GM21381 (cell line): ENCODE data around the gene ARHGAP10.

ENCODE experiments used
- ATAC-seq: cut with Tn5 transposase; IDR thresholded peaks from one replicate; pipeline ENCODE4 v1.9.1; 2021; ENCODE audit warnings: mild to moderate bottlenecking, moderate library complexity; ENCODE audit not compliant: unreplicated experiment

Gene ARHGAP10

DNA sequence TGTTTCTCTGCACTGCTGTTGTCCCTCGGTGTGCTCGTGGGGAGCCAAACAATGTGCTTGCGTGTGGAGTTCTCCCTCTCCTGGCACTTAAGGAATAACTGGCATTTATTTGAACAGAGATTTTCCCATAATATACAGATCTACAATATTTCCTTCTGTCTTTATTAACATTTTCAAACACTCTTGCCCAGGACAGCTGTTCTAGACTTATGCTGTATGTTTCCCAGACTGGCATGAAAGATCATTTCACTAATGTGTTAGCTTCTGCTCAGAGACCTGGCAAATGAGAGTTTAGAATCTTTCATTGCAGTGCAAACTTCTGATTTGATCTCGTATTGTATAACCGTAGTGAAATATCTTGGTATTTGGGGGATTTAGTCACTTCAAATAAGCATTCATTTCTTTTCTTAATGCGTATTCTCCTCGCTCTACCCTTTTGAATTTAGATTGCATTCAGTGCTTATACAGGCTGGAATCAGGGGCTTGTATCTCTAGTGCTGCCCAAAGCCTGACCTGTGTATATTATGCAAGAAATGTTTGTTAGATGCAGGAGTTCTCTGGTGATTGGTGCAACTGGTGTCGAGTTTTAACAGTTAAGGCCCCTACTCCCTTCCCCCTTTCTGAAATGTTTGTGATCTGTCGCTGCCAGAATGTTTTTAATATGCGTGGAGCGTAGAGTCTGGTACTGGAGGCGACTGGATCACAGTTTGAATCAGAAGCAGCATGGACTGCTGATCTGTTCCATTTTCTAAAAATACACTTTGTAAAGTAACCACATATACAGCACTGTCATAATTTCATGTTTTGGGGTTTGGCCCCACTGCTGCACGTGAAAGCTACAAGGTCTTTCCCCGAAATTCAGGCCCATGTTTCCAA, 326.3 kb downstream of the ARHGAP10 start:
- ATAC-seq: no peak

DNA sequence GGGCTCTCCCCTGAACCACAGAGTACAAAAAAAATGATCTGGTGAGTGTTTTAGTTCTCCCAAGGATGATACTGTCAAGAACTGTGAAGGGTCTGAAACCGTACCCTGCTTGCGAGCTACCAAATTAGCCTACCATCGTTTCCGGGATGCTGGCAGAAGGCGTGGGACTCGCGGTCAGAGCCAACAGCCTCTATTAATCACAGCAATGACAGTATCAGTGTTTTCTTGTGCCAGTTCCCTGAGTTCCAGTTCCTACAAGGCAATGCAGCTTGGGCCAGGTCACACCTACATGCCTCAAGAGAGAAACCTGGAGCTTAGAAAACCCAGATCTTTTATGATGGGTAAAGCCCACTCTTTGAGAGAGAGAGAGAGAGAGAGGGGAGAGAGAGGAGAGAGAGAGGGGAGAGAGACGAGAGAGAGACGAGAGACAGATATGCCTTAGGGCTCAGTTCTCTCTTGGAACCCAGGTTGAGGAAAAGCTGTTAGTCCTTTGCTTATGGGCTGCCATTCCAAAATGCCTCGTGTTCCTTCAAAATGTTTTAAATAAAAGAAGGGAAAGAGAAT, 327.8 kb downstream of the ARHGAP10 start:
- no peak for ATAC-seq

- no peak for ATAC-seq
Measured at GRCh38 chr4:148060264-148061140, 328.6 kb downstream of the ARHGAP10 start.

DNA sequence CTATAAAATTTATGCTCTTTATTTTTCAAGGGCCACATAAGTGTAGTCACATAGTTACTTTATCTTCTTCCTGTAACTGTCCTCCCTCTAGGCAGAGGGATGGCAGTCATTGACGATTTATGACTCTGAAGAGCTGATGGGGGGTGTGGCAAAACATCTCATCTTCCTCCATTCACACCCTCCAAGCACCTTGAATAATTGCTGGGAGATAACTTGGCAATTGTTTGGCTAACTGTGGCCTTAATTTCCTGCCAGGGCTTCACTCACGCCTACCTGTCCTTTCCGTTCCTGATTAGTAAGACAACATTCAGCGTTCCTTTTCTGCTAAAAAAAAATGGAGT, 329.2 kb downstream of the ARHGAP10 start:
- no peak for ATAC-seq

DNA sequence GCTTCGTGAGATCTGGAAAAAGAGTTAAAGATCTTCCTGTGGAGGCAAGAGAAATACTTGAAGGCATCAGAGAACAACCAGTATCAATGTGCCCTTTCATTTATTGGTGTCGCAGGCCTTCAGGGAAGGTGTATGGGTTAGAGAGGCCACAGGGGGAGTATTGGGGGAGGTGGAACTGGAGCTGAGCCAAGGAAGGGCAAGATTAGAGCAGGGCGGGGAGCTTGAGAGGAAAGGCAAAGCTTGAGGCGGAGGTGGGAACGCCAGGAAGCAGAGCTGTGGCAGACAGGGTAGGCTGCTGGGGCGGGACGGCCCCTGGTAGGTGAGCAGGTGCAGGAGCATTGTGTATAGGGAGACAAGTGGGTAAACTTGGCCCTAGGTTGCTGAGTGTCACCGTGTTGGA, 329.9 kb downstream of the ARHGAP10 start:
- no peak for ATAC-seq

GRCh38 chr4:148062301-148062950, 330.5 kb downstream of the ARHGAP10 start:
- ATAC-seq: no peak

GRCh38 chr4:148064451-148064850, 332.6 kb downstream of the ARHGAP10 start:
- ATAC-seq: no peak

DNA sequence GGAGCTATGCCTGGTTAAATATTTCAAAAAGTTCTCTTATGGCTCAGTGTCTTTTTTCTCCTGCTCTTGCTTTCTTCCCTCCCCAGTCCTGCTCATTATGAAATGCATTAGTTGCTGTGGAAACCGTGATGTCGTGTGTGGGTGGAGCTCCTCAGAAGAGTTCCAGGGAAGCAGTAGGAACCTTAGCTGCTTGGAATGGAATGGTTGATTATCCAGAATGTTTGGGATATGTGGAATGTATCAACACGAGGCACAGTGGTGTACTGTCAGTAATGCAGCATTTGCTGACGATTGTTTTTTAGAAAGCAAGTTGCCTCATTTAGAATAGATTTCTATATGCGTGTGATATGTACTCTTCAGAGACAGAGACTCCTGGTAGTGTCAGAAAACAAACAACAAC, 333.2 kb downstream of the ARHGAP10 start:
- no peak for ATAC-seq

GRCh38 chr4:148067301-148067916, 335.5 kb downstream of the ARHGAP10 start:
- ATAC-seq: no peak

GRCh38 chr4:148068065-148068911, 336.4 kb downstream of the ARHGAP10 start:
- ATAC-seq: no peak

- ATAC-seq: no peak
Measured at GRCh38 chr4:148069086-148069894, 337.4 kb downstream of the ARHGAP10 start.

DNA sequence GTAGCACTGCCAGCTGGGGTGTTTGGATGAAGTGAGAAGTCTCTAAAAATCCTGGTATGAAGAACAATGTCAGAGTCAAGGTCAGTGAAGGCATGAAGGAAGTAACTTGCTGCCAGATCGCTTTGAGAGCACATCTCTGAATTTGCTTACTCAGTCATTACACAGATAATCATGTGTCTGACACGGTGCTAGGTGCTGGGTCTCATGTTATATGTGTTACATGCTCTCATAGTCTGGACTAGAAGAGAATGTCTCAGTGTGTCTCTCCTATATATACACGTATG, 337.9 kb downstream of the ARHGAP10 start:
- ATAC-seq: no peak

DNA sequence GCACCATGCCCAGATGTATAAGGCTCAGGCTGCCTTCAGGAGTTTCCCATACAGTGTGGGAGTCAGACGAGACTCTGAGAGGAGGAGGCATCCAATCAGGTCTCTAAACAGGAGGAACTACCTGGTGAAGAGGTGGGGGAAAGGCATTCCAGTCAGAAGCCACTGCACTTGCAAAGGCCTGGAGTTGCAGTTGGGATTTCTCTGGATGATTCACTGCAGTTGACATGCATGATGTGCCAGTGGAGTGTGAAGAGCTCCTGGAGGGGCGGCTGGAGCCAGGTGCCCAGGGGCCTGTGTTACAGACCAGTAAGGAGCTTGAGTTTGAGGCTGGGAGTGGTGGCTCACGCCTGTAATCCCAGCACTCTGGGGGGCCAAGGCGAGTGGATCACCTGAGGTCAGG, 339.1 kb downstream of the ARHGAP10 start:
- no peak for ATAC-seq

GRCh38 chr4:148072789-148073188, 340.9 kb downstream of the ARHGAP10 start:
- no peak for ATAC-seq

DNA sequence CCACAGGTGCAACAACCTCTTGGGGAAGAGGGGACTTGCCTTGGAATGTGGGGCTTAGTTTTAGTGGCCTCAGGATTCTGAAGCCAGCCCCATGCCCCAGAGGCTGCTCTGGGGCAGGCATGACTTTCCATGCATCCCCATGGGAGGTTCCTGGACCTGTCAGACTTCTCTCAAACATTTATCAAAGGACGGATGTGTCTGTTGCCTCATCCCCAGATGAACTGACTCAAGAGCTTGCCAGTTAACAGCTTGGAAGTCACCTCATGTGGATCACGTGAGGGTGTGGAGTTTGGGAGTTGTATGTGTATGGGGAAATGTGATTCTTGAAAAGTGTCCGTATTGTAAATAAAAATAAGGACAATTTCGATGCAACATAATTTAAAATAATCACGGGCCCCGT, 341.5 kb downstream of the ARHGAP10 start:
- ATAC-seq: no peak

- no peak for ATAC-seq
Measured at GRCh38 chr4:148074462-148074861, 342.6 kb downstream of the ARHGAP10 start.

- ATAC-seq: no peak
Measured at GRCh38 chr4:148075438-148075837, 343.6 kb downstream of the ARHGAP10 start.

GRCh38 chr4:148076964-148077363, 345.1 kb downstream of the ARHGAP10 start:
- ATAC-seq: no peak

DNA sequence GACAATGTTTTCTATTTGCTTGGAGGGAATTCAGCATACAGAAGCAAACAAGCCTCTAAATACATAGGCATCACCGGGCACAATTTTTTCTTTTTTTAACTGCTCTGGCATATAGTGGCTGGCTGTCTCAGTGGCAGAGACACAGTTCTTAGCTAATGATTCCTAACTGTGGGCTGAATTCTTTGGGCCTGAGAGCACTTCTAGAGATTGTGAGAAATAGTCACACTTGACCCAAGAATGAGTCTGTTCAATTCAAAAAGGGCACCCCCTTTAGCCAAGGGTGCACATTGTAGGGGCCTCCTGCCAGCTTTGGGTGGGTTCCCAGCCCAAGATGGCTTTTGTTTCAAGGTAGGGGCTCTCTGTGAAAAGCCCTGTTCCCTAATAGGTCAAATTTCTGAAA, 345.7 kb downstream of the ARHGAP10 start:
- no peak for ATAC-seq
